Endothelial cell of umbilical vein (primary cell): ENCODE measurements around the gene CNBD2. TPM values are rescaled to one million over a fixed set of nuclear protein-coding genes. Genes with fewer than 3 reads are reported as not detected.

Experiments used
- BruUV-seq: library from RNA; stranded (reverse); fragments of 400-500 nt; replicated peaks from 2 replicates; lab custom pipeline; 2021; lab: Mats Ljungman, UMichigan
- CTCF ChIA-PET: fragments of 300-600, 350-600 bp; sonication (Branson Sonifier 250); formaldehyde crosslinking; loops from one replicate; lab custom pipeline; 2021; ENCODE audit warnings: antibody characterized with exemption, inconsistent platforms; lab: Charles Lee
- POLR2A ChIA-PET: fragments of 300-600, 350-600 bp; sonication (Branson Sonifier 250); formaldehyde crosslinking; loops from one replicate; lab custom pipeline; 2021; ENCODE audit warnings: antibody characterized with exemption, inconsistent platforms; lab: Charles Lee
- DNase-seq: peaks from one replicate; pipeline ENCODE4 v3.0.0-alpha.2; 2011; ENCODE audit warnings: low read depth, low spot score
- FAIRE-seq: peaks from 2 replicates; lab custom pipeline; 2011; peaks lifted over from hg19 to GRCh38; lab: Jason Lieb, UNC
- H2AFZ ChIP-seq: 2 replicates; pipeline ENCODE4 v1.6.0; 2012; ENCODE audit warnings: low read depth, low read length, control low read depth, inconsistent platforms
- H3K27ac ChIP-seq: 2 replicates; pipeline ENCODE4 v1.5.1; 2011; ENCODE audit warnings: low read depth, mild to moderate bottlenecking, control low read depth, low read length, moderate library complexity; ENCODE audit not compliant: insufficient read depth
- H3K27me3 ChIP-seq, 2 experiments: 2 replicates each; pipeline versions ENCODE4 v1.6.0 to v1.6.1; 2011; ENCODE audit warnings: low read length in 2 of 2, mixed read lengths in 1 of 2; ENCODE audit not compliant: control insufficient read depth in 2 of 2, insufficient read depth in 2 of 2
- H3K36me3 ChIP-seq, 2 experiments: 2 replicates in 1 of 2; 3 replicates in 1 of 2; pipeline ENCODE4 v1.5.1; 2011; ENCODE audit warnings: low read length in 2 of 2, mild to moderate bottlenecking in 1 of 2, moderate library complexity in 1 of 2; ENCODE audit not compliant: control insufficient read depth in 2 of 2, insufficient read depth in 2 of 2; ENCODE audit errors: extremely low read depth in 1 of 2
- H3K4me1 ChIP-seq: 3 replicates; pipeline ENCODE4 v1.5.1; 2011; ENCODE audit warnings: mild to moderate bottlenecking, low read length; ENCODE audit not compliant: control insufficient read depth, insufficient read depth; ENCODE audit errors: extremely low read depth
- H3K4me2 ChIP-seq: 2 replicates; pipeline ENCODE4 v1.6.1; 2011; ENCODE audit warnings: low read length, control low read depth, mixed read lengths; ENCODE audit not compliant: insufficient read depth
- H3K4me3 ChIP-seq, 3 experiments: fragments of 200-600 bp in 1 of 3; sonication (generic), shearing (Covaris generic) in 1 of 3; replicated peaks in 1 of 3; 2 replicates each; pipeline ENCODE4 v1.5.1; 2011 to 2016; ENCODE audit warnings: control low read depth in 3 of 3, low read length in 3 of 3, mild to moderate bottlenecking in 2 of 3, inconsistent platforms in 1 of 3, low read depth in 1 of 3, moderate library complexity in 1 of 3; ENCODE audit not compliant: insufficient read depth in 1 of 3
- H3K79me2 ChIP-seq: 2 replicates; pipeline ENCODE4 v1.6.0; 2012; ENCODE audit warnings: low read length, inconsistent platforms; ENCODE audit not compliant: control insufficient read depth, insufficient read depth
- H3K9ac ChIP-seq: replicated peaks from 2 replicates; pipeline ENCODE3; 2011; ENCODE audit warnings: low read length, control low read depth; ENCODE audit not compliant: insufficient read depth; ENCODE audit errors: extremely low read depth
- H3K9me1 ChIP-seq: replicated peaks from 3 replicates; pipeline ENCODE4 v1.6.0; 2011; ENCODE audit warnings: mild to moderate bottlenecking, low read length; ENCODE audit not compliant: control insufficient read depth, insufficient read depth; ENCODE audit errors: extremely low read depth
- H3K9me3 ChIP-seq: replicated peaks from 2 replicates; pipeline ENCODE4 v1.5.1; 2012; ENCODE audit warnings: low read length, inconsistent platforms; ENCODE audit not compliant: control insufficient read depth, insufficient read depth
- H4K20me1 ChIP-seq: replicated peaks from 2 replicates; pipeline ENCODE3; 2011; ENCODE audit warnings: mild to moderate bottlenecking, low read length; ENCODE audit not compliant: control insufficient read depth, insufficient read depth; ENCODE audit errors: extremely low read depth
- EZH2 ChIP-seq: IDR thresholded peaks from 2 replicates; pipeline ENCODE4 v1.6.1; 2012; ENCODE audit warnings: borderline replicate concordance, low read depth, mild to moderate bottlenecking, moderate library complexity, low read length, inconsistent platforms; ENCODE audit not compliant: severe bottlenecking
- FOS ChIP-seq: IDR thresholded peaks from 2 replicates; pipeline ENCODE4 v1.6.1; 2011; ENCODE audit warnings: mild to moderate bottlenecking, low read length, moderate library complexity, borderline replicate concordance; ENCODE audit not compliant: insufficient read depth
- GATA2 ChIP-seq: IDR thresholded peaks from 2 replicates; pipeline ENCODE4 v1.7.0; 2011; ENCODE audit warnings: low read depth, mild to moderate bottlenecking, moderate library complexity, mixed read lengths, low read length; ENCODE audit not compliant: insufficient read length, insufficient read depth
- JUN ChIP-seq: IDR thresholded peaks from 2 replicates; pipeline ENCODE4 v1.6.1; 2011; ENCODE audit warnings: borderline replicate concordance, low read depth; ENCODE audit not compliant: insufficient read length, insufficient read depth
- MYC ChIP-seq: IDR thresholded peaks from one replicate; pipeline ENCODE4 v1.6.1; 2011; ENCODE audit warnings: mild to moderate bottlenecking, low read depth, low read length
- POLR2A ChIP-seq: IDR thresholded peaks from 2 replicates; pipeline ENCODE4 v1.6.1; 2012; ENCODE audit warnings: low read depth, mild to moderate bottlenecking, control low read depth, low read length
- POLR2AphosphoS5 ChIP-seq: IDR thresholded peaks from 2 replicates; pipeline ENCODE4 v1.6.1; 2012; ENCODE audit warnings: low read depth, mild to moderate bottlenecking, control low read depth, low read length, moderate library complexity; ENCODE audit not compliant: insufficient read depth
- dilution Hi-C: fragments of 300-500 bp; cut with MboI; formaldehyde crosslinking; loops from one replicate; pipeline ENCODE4 v1.15.0; 2019; ENCODE audit warnings: low sequenced_read_pairs; ENCODE audit not compliant: extremely low pct_ligation_motif_present
- intact Hi-C: fragments of 100-400 bp; cut with micrococcal nuclease; formaldehyde crosslinking; loops from one replicate; pipeline ENCODE4 v1.10.0; 2022
- polyA plus RNA-seq, 4 experiments: library from polyadenylated mRNA; depleted of rRNA in 3 of 4; stranded (reverse) in 3 of 4; unstranded in 1 of 4; fragments of >200 nt; gene quantifications; 2 replicates each; pipeline versions ENCODE4 v1.2.1 to v1.2.3, GENCODE V29; 2011 to 2012; ENCODE audit warnings: missing spikeins in 1 of 4
- total RNA-seq: library from RNA; stranded (reverse); gene quantifications from 2 replicates; pipeline ENCODE4 v1.2.3, GENCODE V29; 2021
- TF ChIP-seq, protein P1 (sequence below): IDR thresholded peaks from 2 replicates; pipeline ENCODE4 v1.6.1; 2011; ENCODE audit not compliant: insufficient read depth, insufficient read length
- TF ChIP-seq, protein P2 (sequence below), 2 donors: IDR thresholded peaks; 1 replicate in 1 of 2; 2 replicates in 1 of 2; pipeline ENCODE4 v1.5.1; 2011; ENCODE audit warnings: low read length in 2 of 2, mild to moderate bottlenecking in 2 of 2, moderate library complexity in 2 of 2, control low read depth in 1 of 2, inconsistent platforms in 1 of 2, low read depth in 1 of 2; ENCODE audit not compliant: insufficient read depth in 1 of 2; ENCODE audit errors: extremely low read depth in 1 of 2

The CNBD2 gene
- total and polyA plus RNA-seq, 2 donors (not counting 3 experiments of a cell fraction or from before 2014, with no cell fraction given) = 4.9 to 7.5 TPM

DNA sequence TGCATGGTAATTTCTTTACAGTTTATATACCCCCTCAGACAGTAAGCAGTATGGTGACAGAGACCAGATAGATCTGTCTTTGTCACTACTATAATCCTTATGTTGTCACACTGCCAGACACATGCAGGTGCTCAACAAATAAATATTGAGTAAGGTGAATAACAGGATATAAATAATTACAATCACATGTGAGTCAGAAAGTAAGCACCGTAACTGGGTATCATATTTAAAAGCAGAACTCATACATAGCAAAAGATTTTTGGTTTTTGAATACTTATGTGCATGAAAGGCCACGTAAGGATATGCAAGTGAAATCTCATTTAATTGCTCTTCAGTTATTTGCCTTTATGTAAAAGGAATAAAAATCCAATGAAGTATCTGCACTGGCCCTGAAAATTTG, 17.4 kb downstream of the CNBD2 start:
- POLR2A ChIA-PET = no interaction called here
- CTCF ChIA-PET = interaction anchor here (1.2 to 15.4 kb wide), 3 partner anchors 31 to 217 kb away, joined by 4 to 1267 read pairs (median 5); partner anchors contain the start of gene SCAND1
- intact Hi-C loops = no loop called here

More for the DNA sequence above, 17.4 kb downstream of the CNBD2 start:
- FAIRE-seq (no peak), DNase-seq (no peak)
- Histone ChIP-seq H3K9me1 (no peaks in the 10 kb centered on the region), H3K4me1 (no peaks in the 10 kb centered on the region), H4K20me1 (no peaks in the 10 kb centered on the region), H3K9me3 (no peaks in the 10 kb centered on the region), H3K27me3 (peaks cover 9 to 10% of the 10 kb centered on the region in 2 experiments), H3K79me2 (no peaks in the 10 kb centered on the region), H2AFZ (no peak overlapping the region), H3K9ac (no peak overlapping the region), H3K4me3 (no peak overlapping the region), H3K27ac (no peak overlapping the region), H3K4me2 (no peak overlapping the region), H3K36me3 (no peaks in the 10 kb centered on the region)
- dilution Hi-C loops = no loop called here
- no TSS peak for BruUV-seq
- TF ChIP-seq GATA2 (no peak), POLR2AphosphoS5 (no peak), POLR2A (no peak), JUN (no peak), MYC (no peak), FOS (no peak), EZH2 (no peak)
- TF ChIP-seq, protein P1, sequence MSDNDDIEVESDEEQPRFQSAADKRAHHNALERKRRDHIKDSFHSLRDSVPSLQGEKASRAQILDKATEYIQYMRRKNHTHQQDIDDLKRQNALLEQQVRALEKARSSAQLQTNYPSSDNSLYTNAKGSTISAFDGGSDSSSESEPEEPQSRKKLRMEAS = no peak
- TF ChIP-seq, protein P2, sequence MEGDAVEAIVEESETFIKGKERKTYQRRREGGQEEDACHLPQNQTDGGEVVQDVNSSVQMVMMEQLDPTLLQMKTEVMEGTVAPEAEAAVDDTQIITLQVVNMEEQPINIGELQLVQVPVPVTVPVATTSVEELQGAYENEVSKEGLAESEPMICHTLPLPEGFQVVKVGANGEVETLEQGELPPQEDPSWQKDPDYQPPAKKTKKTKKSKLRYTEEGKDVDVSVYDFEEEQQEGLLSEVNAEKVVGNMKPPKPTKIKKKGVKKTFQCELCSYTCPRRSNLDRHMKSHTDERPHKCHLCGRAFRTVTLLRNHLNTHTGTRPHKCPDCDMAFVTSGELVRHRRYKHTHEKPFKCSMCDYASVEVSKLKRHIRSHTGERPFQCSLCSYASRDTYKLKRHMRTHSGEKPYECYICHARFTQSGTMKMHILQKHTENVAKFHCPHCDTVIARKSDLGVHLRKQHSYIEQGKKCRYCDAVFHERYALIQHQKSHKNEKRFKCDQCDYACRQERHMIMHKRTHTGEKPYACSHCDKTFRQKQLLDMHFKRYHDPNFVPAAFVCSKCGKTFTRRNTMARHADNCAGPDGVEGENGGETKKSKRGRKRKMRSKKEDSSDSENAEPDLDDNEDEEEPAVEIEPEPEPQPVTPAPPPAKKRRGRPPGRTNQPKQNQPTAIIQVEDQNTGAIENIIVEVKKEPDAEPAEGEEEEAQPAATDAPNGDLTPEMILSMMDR (IDR thresholded peaks at IDR 0.05; ENCODE audit: extremely low read depth in 1 of 2, insufficient read depth in 1 of 2, low read depth in 1 of 2, low read length in 2 of 2) = no peak
